HepG2 (cell line): ENCODE data around the gene SAYSD1. TPM values are rescaled to one million over a fixed set of nuclear protein-coding genes. Genes with fewer than 3 reads are reported as not detected.

Experiments used
- ATAC-seq: fragments of 200-7000 bp; cut with Tn5 transposase; 3 replicates; pipeline ENCODE4 v1.9.1; 2020; ENCODE audit warnings: mild to moderate bottlenecking, moderate library complexity
- BruUV-seq: library from RNA; stranded (reverse); fragments of 400-500 nt; replicated peaks from 2 replicates; lab custom pipeline; 2021; lab: Mats Ljungman, UMichigan
- CTCF ChIA-PET: fragments of 300-600 bp; formaldehyde crosslinking; extraction: SDS; loops from one replicate; lab custom pipeline; 2021; ENCODE audit warnings: low total read pairs, inconsistent platforms, low intra/inter-chr PET ratio; lab: Yijun Ruan, JAX
- POLR2A ChIA-PET: fragments of 350-600 bp; sonication (Branson Sonifier 250); formaldehyde crosslinking; loops from one replicate; lab custom pipeline; 2020; ENCODE audit warnings: antibody characterized with exemption, inconsistent platforms; lab: Yijun Ruan, JAX
- DNase-seq: peaks from one replicate; pipeline ENCODE4 v3.0.0-alpha.2; 2015; ENCODE audit warnings: low spot score
- FAIRE-seq: peaks from 3 replicates; lab custom pipeline; 2011; peaks lifted over from hg19 to GRCh38; lab: Jason Lieb, UNC
- H2AFZ ChIP-seq: one replicate; pipeline ENCODE4 v1.6.1; 2011; ENCODE audit warnings: low read length, inconsistent platforms
- H3K27ac ChIP-seq: fragments of 300-600 bp; 3 replicates; pipeline ENCODE4 v1.8.0; 2011; ENCODE audit warnings: mixed run types, mild to moderate bottlenecking, mixed read lengths, low read length, inconsistent platforms; ENCODE audit not compliant: insufficient read depth; ENCODE audit errors: extremely low read length
- H3K27me3 ChIP-seq, 2 experiments: fragments of 200-600 bp in 1 of 2; 2 replicates in 1 of 2; 3 replicates in 1 of 2; pipeline versions ENCODE4 v1.6.0 to v1.8.0; 2011; ENCODE audit warnings: low read length in 2 of 2, mild to moderate bottlenecking in 2 of 2, moderate library complexity in 2 of 2, inconsistent platforms in 1 of 2; ENCODE audit not compliant: insufficient read depth in 2 of 2, control insufficient read depth in 1 of 2
- H3K36me3 ChIP-seq, 2 experiments: fragments of 200-600 bp in 1 of 2; replicated peaks in 1 of 2; 2 replicates in 1 of 2; 3 replicates in 1 of 2; pipeline versions ENCODE4 v1.5.1 to v1.8.0; 2011; ENCODE audit warnings: low read length in 2 of 2, inconsistent platforms in 1 of 2; ENCODE audit not compliant: insufficient read depth in 2 of 2, control insufficient read depth in 1 of 2
- H3K4me1 ChIP-seq: 2 replicates; pipeline ENCODE4 v1.5.1; 2012; ENCODE audit warnings: low read length, inconsistent platforms; ENCODE audit not compliant: insufficient read depth
- H3K4me2 ChIP-seq: 2 replicates; pipeline ENCODE4 v1.6.0; 2011; ENCODE audit warnings: low read depth, low read length, inconsistent platforms
- H3K4me3 ChIP-seq, 3 experiments: fragments of 200-600 bp in 1 of 3; sonication (generic), shearing (Covaris generic) in 1 of 3; replicated peaks in 1 of 3; 2 replicates each; pipeline ENCODE4 v1.5.1; 2011 to 2016; ENCODE audit warnings: low read length in 3 of 3, inconsistent platforms in 2 of 3, low read depth in 2 of 3, mild to moderate bottlenecking in 2 of 3, control low read depth in 1 of 3, mixed read lengths in 1 of 3; ENCODE audit not compliant: insufficient read depth in 1 of 3
- H3K79me2 ChIP-seq: one replicate; pipeline ENCODE4 v1.6.1; 2011; ENCODE audit warnings: low read length, inconsistent platforms; ENCODE audit not compliant: insufficient read depth
- H3K9ac ChIP-seq: 2 replicates; pipeline ENCODE4 v1.6.0; 2011; ENCODE audit warnings: mild to moderate bottlenecking, low read depth, low read length, inconsistent platforms; ENCODE audit not compliant: insufficient read depth
- H3K9me3 ChIP-seq: 2 replicates; pipeline ENCODE4 v1.5.1; 2012; ENCODE audit warnings: mild to moderate bottlenecking, low read length
- H4K20me1 ChIP-seq: 2 replicates; pipeline ENCODE4 v1.6.0; 2011; ENCODE audit warnings: inconsistent platforms, mild to moderate bottlenecking, low read length, moderate library complexity; ENCODE audit not compliant: insufficient read depth
- CREB1 ChIP-seq, 2 experiments: fragments of 450-650 bp in 1 of 2; IDR thresholded peaks; 2 replicates each; pipeline ENCODE4 v1.6.1; 2016 to 2017; ENCODE audit warnings: control low read depth in 1 of 2, mild to moderate bottlenecking in 1 of 2, missing compliant biosample characterization in 1 of 2, missing genetic modification characterization in 1 of 2
- FIP1L1 ChIP-seq: fragments of 200-400 bp; formaldehyde crosslinking; IDR thresholded peaks from 2 replicates; pipeline ENCODE4 v1.6.1; 2018; ENCODE audit warnings: low read depth, mild to moderate bottlenecking, low read length, moderate library complexity, borderline replicate concordance; ENCODE audit not compliant: insufficient read depth
- TAF1 ChIP-seq: sonication (generic); formaldehyde crosslinking; IDR thresholded peaks from 2 replicates; pipeline ENCODE4 v1.4.0; 2020; ENCODE audit warnings: missing genetic modification reagents
- TCF12 ChIP-seq, 2 experiments: fragments of 450-650 bp in 1 of 2; sonication (generic) in 1 of 2; formaldehyde crosslinking in 1 of 2; IDR thresholded peaks; 2 replicates each; pipeline versions ENCODE4 v1.6.1 to v1.8.0; 2017 to 2022; ENCODE audit warnings: antibody characterized with exemption in 1 of 2, mild to moderate bottlenecking in 1 of 2, missing genetic modification reagents in 1 of 2, moderate library complexity in 1 of 2
- TCF7L2 ChIP-seq: IDR thresholded peaks from 2 replicates; pipeline ENCODE4 v1.6.1; 2011; ENCODE audit warnings: mild to moderate bottlenecking, low read depth, low read length, moderate library complexity
- TOE1 ChIP-seq: sonication (generic); formaldehyde crosslinking; IDR thresholded peaks from 2 replicates; pipeline ENCODE4 v1.4.0; 2020; ENCODE audit warnings: mild to moderate bottlenecking, missing genetic modification reagents
- ZNF142 ChIP-seq: sonication (generic); formaldehyde crosslinking; IDR thresholded peaks from 2 replicates; pipeline ENCODE4 v1.4.0; 2020; ENCODE audit warnings: missing genetic modification reagents
- ZNF335 ChIP-seq: sonication (generic); formaldehyde crosslinking; IDR thresholded peaks from 2 replicates; pipeline ENCODE4 v1.4.0; 2020; ENCODE audit warnings: missing genetic modification reagents
- ZNF337 ChIP-seq: sonication (generic); formaldehyde crosslinking; IDR thresholded peaks from 2 replicates; pipeline ENCODE4 v1.5.1; 2020; ENCODE audit warnings: missing genetic modification reagents, low read depth, mild to moderate bottlenecking, borderline replicate concordance
- WGBS: methylation state at CpG from one replicate; pipeline ENCODE4 v1.1.6; 2017; ENCODE audit warnings: low lambda C conversion rate; 5-methylcytosine and 5-hydroxymethylcytosine counted together
- in situ Hi-C: cut with HindIII; loops from 2 replicates; pipeline ENCODE4 v1.10.0; 2017; ENCODE audit warnings: low pct_unique_long_range_greater_than_20kb; ENCODE audit not compliant: extremely low pct_ligation_motif_present
- intact Hi-C: fragments of 100-400 bp; cut with micrococcal nuclease; formaldehyde crosslinking; loops from one replicate; pipeline ENCODE4 v1.10.0; 2022; ENCODE audit not compliant: unreplicated experiment
- polyA plus RNA-seq, 8 experiments: library from polyadenylated mRNA; depleted of rRNA in 3 of 8; stranded (reverse) in 7 of 8; unstranded in 1 of 8; fragments of >200 nt; fragmentation: Illumina TruSeq in 4 of 8; extraction: Trizol in 4 of 8; gene quantifications; 2 replicates each; pipeline versions ENCODE4 v1.2.1 to v1.2.3, GENCODE V29; 2011 to 2016; ENCODE audit warnings: low read depth in 4 of 8, missing spikeins in 1 of 8, mixed read lengths in 1 of 8; ENCODE audit not compliant: insufficient read depth in 1 of 8
- total RNA-seq, 5 experiments: library from RNA; depleted of rRNA; stranded (reverse); fragments of >200 nt; fragmentation: Illumina TruSeq; extraction: Trizol; gene quantifications; 2 replicates each; pipeline ENCODE4 v1.2.3, GENCODE V29; 2016; ENCODE audit warnings: low read depth in 1 of 5

SAYSD1 gene
- total and polyA plus RNA-seq, 2 of the 13 experiments (the other 11 are each of a cell fraction or from before 2014, with no cell fraction given): 10.1 to 16.0 TPM

GRCh38 chr6:39084506-39084905 is 30.5 kb downstream of the SAYSD1 start:
- WGBS: 17% methylated on average over 6 of the region's 7 CpGs
- BruUV-seq: no TSS peak

More at GRCh38 chr6:39084506-39084905, 30.5 kb downstream of the SAYSD1 start:
- TF ChIP-seq TOE1 (CRISPR knock-in tag) (no peak), TCF12 (IDR thresholded peaks at IDR 0.05) (no peak), TCF12 (CRISPR knock-in tag; IDR thresholded peaks at IDR 0.05) (no peak), ZNF142 (CRISPR knock-in tag) (no peak), ZNF335 (no peak), TAF1 (CRISPR knock-in tag) (no peak), TCF7L2 (no peak), ZNF337 (CRISPR knock-in tag) (no peak), FIP1L1 (no peak), CREB1 (IDR thresholded peaks at IDR 0.05) (no peak), CREB1 (CRISPR knock-in tag; IDR thresholded peaks at IDR 0.05) (no peak)
- TF ChIP-seq, all 625 proteins: peak for 0
- no peak overlapping the region for H3K9ac ChIP-seq
- in situ Hi-C loops (no loop called here), intact Hi-C loops (no loop called here)
- no peak for ATAC-seq
- H3K4me1 ChIP-seq: no peaks in the 10 kb centered on the region
- no peak overlapping the region for H3K27ac ChIP-seq
- peaks cover 0 to 21% of the 10 kb centered on the region in 2 experiments; a peak in 2 of 5 replicates for H3K27me3 ChIP-seq
- H3K4me2 ChIP-seq: no peak overlapping the region
- no peaks in the 10 kb centered on the region for H4K20me1 ChIP-seq
- FAIRE-seq: no peak
- H3K36me3 ChIP-seq: no peaks in the 10 kb centered on the region
- H3K9me3 ChIP-seq: no peaks in the 10 kb centered on the region
- H3K4me3 ChIP-seq: no peak overlapping the region
- CTCF ChIA-PET: no interaction called here
- H3K79me2 ChIP-seq: no peaks in the 10 kb centered on the region
- POLR2A ChIA-PET: no interaction called here
- H2AFZ ChIP-seq: no peak overlapping the region
- no peak for DNase-seq
